A549 (cell line): ENCODE results near the gene SLC2A6. TPM values are rescaled to one million over a fixed set of nuclear protein-coding genes. Genes with fewer than 3 reads are reported as not detected.

Experiments used
- ATAC-seq, 2 experiments: fragments of 200-7000 bp in 1 of 2; fragments of >200 bp in 1 of 2; cut with Nextera tagmentation in 1 of 2; cut with Tn5 transposase in 1 of 2; 3 replicates each; pipeline versions ENCODE4 v1.8.0 to v1.9.1; 2018 to 2020; ENCODE audit warnings: mild to moderate bottlenecking in 1 of 2, moderate library complexity in 1 of 2
- CTCF ChIA-PET: fragments of 300-600 bp; sonication (Branson Sonifier 250); formaldehyde crosslinking; extraction: SDS; loops from one replicate; lab custom pipeline; 2021; ENCODE audit warnings: antibody characterized with exemption, inconsistent platforms; lab: Yijun Ruan, JAX
- POLR2A ChIA-PET: fragments of 350-600 bp; formaldehyde crosslinking; extraction: SDS; loops from one replicate; lab custom pipeline; 2021; ENCODE audit warnings: antibody characterized with exemption, inconsistent platforms; lab: Yijun Ruan, JAX
- DNase-seq, 2 experiments: peaks; one replicate each; pipeline versions ENCODE4 v3.0.0 to v3.0.0-alpha.2; 2011 to 2016; ENCODE audit warnings: low read depth in 1 of 2, low spot score in 1 of 2
- FAIRE-seq: peaks from 2 replicates; lab custom pipeline; 2011; peaks lifted over from hg19 to GRCh38; lab: Jason Lieb, UNC
- H3K27ac ChIP-seq, 2 experiments: fragments of >200 bp; sonication (Bioruptor Twin); formaldehyde crosslinking; 3 replicates each; pipeline ENCODE4 v1.5.1; 2016 to 2017
- H3K4me1 ChIP-seq: fragments of >200 bp; sonication (Bioruptor Twin); formaldehyde crosslinking; 3 replicates; pipeline ENCODE4 v1.6.1; 2016
- H3K4me2 ChIP-seq: fragments of >200 bp; sonication (Bioruptor Twin); formaldehyde crosslinking; 3 replicates; pipeline ENCODE4 v1.6.1; 2016
- H3K4me3 ChIP-seq: fragments of >200 bp; sonication (Bioruptor Twin); formaldehyde crosslinking; 3 replicates; pipeline ENCODE4 v1.5.1; 2016
- H3K9me3 ChIP-seq: fragments of >200 bp; sonication (Bioruptor Twin); formaldehyde crosslinking; 3 replicates; pipeline ENCODE4 v1.6.1; 2016
- CBX2 ChIP-seq: fragments of 200-600 bp; sonication (generic); IDR thresholded peaks from 2 replicates; pipeline ENCODE4 v1.6.1; 2016; ENCODE audit warnings: low read depth, mild to moderate bottlenecking, borderline replicate concordance
- CBX8 ChIP-seq: fragments of 200-600 bp; sonication (generic); IDR thresholded peaks from 2 replicates; pipeline ENCODE4 v1.6.1; 2016
- EHF ChIP-seq: fragments of 250-450 bp; sonication (Bioruptor Pico); IDR thresholded peaks from 2 replicates; pipeline ENCODE4 v1.5.0; 2020; ENCODE audit warnings: mild to moderate bottlenecking
- EHMT2 ChIP-seq: fragments of 200-600 bp; sonication (generic); IDR thresholded peaks from 2 replicates; pipeline ENCODE4 v1.6.1; 2016; ENCODE audit warnings: antibody characterized with exemption, low read depth, mild to moderate bottlenecking, moderate library complexity
- FOSB ChIP-seq: fragments of 250-450 bp; sonication (Bioruptor Pico); IDR thresholded peaks from 2 replicates; pipeline ENCODE4 v1.5.0; 2020; ENCODE audit warnings: mild to moderate bottlenecking, moderate library complexity
- FOXS1 ChIP-seq: fragments of 250-450 bp; sonication (Bioruptor Pico); IDR thresholded peaks from 2 replicates; pipeline ENCODE4 v1.5.0; 2020; ENCODE audit warnings: mild to moderate bottlenecking, moderate library complexity
- MAFK ChIP-seq: fragments of 450-650 bp; IDR thresholded peaks from 2 replicates; pipeline ENCODE4 v1.6.1; 2014; ENCODE audit not compliant: partially characterized antibody
- NR3C1 ChIP-seq: fragments of >200 bp; sonication (Bioruptor Twin); formaldehyde crosslinking; IDR thresholded peaks from 3 replicates; pipeline ENCODE4 v1.6.1; 2017
- POLR2A ChIP-seq: IDR thresholded peaks from 2 replicates; pipeline ENCODE4 v1.6.1; 2012; ENCODE audit warnings: mild to moderate bottlenecking, low read length
- RARB ChIP-seq: fragments of 250-450 bp; sonication (Bioruptor Pico); IDR thresholded peaks from 2 replicates; pipeline ENCODE4 v1.8.0; 2021; ENCODE audit warnings: mild to moderate bottlenecking, moderate library complexity
- RNF2 ChIP-seq: fragments of 200-600 bp; sonication (generic); IDR thresholded peaks from 2 replicates; pipeline ENCODE4 v1.6.1; 2016; ENCODE audit warnings: low read depth, mild to moderate bottlenecking, antibody characterized with exemption, moderate library complexity, borderline replicate concordance
- SMC3 ChIP-seq: fragments of >200 bp; sonication (Bioruptor Twin); formaldehyde crosslinking; IDR thresholded peaks from 3 replicates; pipeline ENCODE4 v1.6.1; 2018; ENCODE audit warnings: inconsistent platforms
- SREBF2 ChIP-seq: fragments of 450-650 bp; IDR thresholded peaks from 2 replicates; pipeline ENCODE4 v1.6.1; 2014; ENCODE audit warnings: mild to moderate bottlenecking, moderate library complexity
- TFCP2L1 ChIP-seq: fragments of 250-450 bp; sonication (Bioruptor Pico); IDR thresholded peaks from 2 replicates; pipeline ENCODE4 v1.5.0; 2021; ENCODE audit warnings: mild to moderate bottlenecking
- ZC3H11A ChIP-seq: fragments of 450-650 bp; IDR thresholded peaks from 2 replicates; pipeline ENCODE4 v1.6.1; 2014; ENCODE audit warnings: antibody characterized with exemption, mild to moderate bottlenecking
- WGBS: methylation state at CpG from one replicate; pipeline ENCODE4 v1.1.6; 2017; ENCODE audit errors: missing lambda C conversion rate; 5-methylcytosine and 5-hydroxymethylcytosine counted together
- polyA plus RNA-seq, 4 experiments: library from polyadenylated mRNA; depleted of rRNA in 3 of 4; stranded (reverse); fragments of >200 nt; fragmentation: RNase III in 1 of 4; extraction: RNeasy Plus Mini Kit Qiagen cat#74134 plus additional on column Dnase treatment in 1 of 4; gene quantifications; 2 replicates in 3 of 4; 3 replicates in 1 of 4; pipeline ENCODE4 v1.2.3, GENCODE V29; 2011 to 2017
- TF ChIP-seq, protein P1 (sequence below): IDR thresholded peaks from 2 replicates; pipeline ENCODE4 v1.6.1; 2012
- TF ChIP-seq, protein P2 (sequence below): IDR thresholded peaks from 2 replicates; pipeline ENCODE4 v1.6.1; 2012; ENCODE audit warnings: low read depth, borderline replicate concordance
- TF ChIP-seq, protein P3 (sequence below): fragments of 150-350 bp; IDR thresholded peaks from 2 replicates; pipeline ENCODE4 v1.6.1; 2014; ENCODE audit warnings: low read depth, mild to moderate bottlenecking, low read length
- TF ChIP-seq, protein P4 (sequence below): fragments of 250-450 bp; sonication (Bioruptor Pico); IDR thresholded peaks from 2 replicates; pipeline ENCODE4 v1.5.0; 2020; ENCODE audit warnings: low read depth, mild to moderate bottlenecking, moderate library complexity
- TF ChIP-seq, protein P5 (sequence below): fragments of >200 bp; sonication (Bioruptor Twin); formaldehyde crosslinking; IDR thresholded peaks from 3 replicates; pipeline ENCODE4 v1.5.1; 2016
- TF ChIP-seq, protein P6 (sequence below): IDR thresholded peaks from 2 replicates; pipeline ENCODE4 v1.6.1; 2012

The SLC2A6 gene
- polyA plus RNA-seq, 2 of the 4 experiments (the other 2 are of a cell fraction), result 3.7 to 20.5 TPM

DNA sequence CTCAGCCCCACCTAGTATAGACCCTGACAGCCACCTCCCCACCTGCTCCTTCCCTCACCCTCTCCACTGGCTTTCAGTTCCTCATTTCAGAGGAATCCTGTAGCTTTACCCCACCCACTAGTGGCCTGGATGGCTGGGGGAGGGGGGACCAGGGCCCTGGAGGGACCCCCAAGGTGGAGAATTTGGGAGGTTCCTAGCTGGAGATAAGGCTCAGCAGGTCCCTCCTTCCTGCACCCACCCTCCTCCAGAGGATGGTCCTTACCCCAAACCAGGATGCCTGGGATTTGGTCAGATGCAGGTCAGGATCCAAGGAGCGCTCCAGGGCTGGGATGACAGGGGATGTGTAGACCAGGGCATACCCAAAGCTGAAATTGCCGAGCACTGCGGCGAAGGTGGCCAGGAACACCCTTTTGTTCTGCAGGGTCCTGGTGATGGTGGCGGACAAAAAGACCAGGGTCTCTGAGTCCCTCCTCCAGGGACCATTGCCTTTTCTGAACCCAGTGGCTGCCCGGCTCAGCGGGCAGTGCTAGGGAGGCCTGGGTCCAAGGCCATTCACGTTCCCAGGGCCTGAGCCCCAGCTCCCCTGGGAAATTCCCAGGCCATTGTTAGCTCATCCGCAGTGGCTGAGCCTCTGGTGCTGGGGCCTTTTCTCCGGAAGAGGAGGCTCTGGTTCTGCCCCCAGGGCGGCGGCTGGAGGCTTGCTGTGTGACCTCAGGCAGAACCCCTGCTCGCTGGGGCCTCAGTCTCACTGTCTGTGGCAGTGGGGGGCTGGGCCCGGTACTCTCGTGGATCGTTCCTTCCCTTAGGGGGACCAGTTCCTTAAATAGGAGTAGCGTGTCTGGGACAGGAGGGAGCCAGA lies 678 bp downstream of the SLC2A6 start:
- no peak for FAIRE-seq
- H3K27ac ChIP-seq, result peak overlapping the region; percentile 73 to 96
- H3K9me3 ChIP-seq, result no peaks in the 10 kb centered on the region
- TF ChIP-seq CBX8 (no peak), RNF2 (no peak), POLR2A (no peak), FOSB (no peak), RARB (CRISPR knock-in tag) (no peak), SMC3 (no peak)
- TF ChIP-seq, protein P1, sequence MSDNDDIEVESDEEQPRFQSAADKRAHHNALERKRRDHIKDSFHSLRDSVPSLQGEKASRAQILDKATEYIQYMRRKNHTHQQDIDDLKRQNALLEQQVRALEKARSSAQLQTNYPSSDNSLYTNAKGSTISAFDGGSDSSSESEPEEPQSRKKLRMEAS, result no peak
- TF ChIP-seq, protein P2, sequence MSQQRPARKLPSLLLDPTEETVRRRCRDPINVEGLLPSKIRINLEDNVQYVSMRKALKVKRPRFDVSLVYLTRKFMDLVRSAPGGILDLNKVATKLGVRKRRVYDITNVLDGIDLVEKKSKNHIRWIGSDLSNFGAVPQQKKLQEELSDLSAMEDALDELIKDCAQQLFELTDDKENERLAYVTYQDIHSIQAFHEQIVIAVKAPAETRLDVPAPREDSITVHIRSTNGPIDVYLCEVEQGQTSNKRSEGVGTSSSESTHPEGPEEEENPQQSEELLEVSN, result no peak
- TF ChIP-seq, all 56 proteins: peak for 0
- ChIA-PET POLR2A (interaction anchor here (1.0 to 2.2 kb wide), 5 partner anchors 9 to 448 kb away, joined by 3 to 14 read pairs (median 6); partner anchors contain the start of genes CACFD1 and GTF3C5), CTCF (interaction anchor here (0.7 to 2.3 kb wide), 6 partner anchors 7 to 119 kb away, joined by 3 to 11 read pairs (median 4); no protein-coding TSS in a partner anchor)
- Histone ChIP-seq H3K4me3 (peak overlapping the region; percentile 58), H3K4me1 (peaks cover 12% of the 10 kb centered on the region), H3K4me2 (peak overlapping the region; percentile 78)
- 35% methylated on average over 16 of the region's 17 CpGs for WGBS
- ATAC-seq (peak; percentile 23 to 51), DNase-seq (no peak)

DNA sequence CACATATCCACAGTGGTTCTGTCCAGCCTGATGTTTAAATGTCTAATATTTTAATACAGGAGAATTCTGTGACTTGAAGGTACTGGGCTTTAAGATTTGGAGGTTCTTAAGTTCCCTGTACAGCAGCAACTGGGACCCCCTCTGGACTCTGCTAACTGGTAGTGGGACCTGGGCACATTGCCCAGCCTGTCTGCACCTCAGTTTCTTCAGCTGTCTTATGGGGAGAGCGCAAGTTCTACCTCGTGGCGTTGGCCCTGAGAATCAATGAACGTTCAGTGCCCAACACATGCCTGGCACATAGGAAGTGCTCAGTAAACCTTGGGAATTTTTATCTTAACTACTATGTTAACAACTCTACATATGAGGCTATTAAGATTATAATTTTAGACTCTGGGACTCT lies 1.4 kb downstream of the SLC2A6 start:
- Histone ChIP-seq H3K4me1 (peaks cover 12% of the 10 kb centered on the region), H3K27ac (no peak overlapping the region), H3K9me3 (no peaks in the 10 kb centered on the region), H3K4me3 (no peak overlapping the region), H3K4me2 (peak overlapping the region; percentile 78)
- no peak for DNase-seq
- TF ChIP-seq EHMT2 (no peak), ZC3H11A (no peak), EHF (CRISPR knock-in tag) (no peak), NR3C1 (no peak), FOXS1 (CRISPR knock-in tag) (no peak), SREBF2 (no peak), CBX2 (no peak), TFCP2L1 (CRISPR knock-in tag) (no peak), MAFK (no peak), RARB (CRISPR knock-in tag) (no peak)
- TF ChIP-seq, protein P3, sequence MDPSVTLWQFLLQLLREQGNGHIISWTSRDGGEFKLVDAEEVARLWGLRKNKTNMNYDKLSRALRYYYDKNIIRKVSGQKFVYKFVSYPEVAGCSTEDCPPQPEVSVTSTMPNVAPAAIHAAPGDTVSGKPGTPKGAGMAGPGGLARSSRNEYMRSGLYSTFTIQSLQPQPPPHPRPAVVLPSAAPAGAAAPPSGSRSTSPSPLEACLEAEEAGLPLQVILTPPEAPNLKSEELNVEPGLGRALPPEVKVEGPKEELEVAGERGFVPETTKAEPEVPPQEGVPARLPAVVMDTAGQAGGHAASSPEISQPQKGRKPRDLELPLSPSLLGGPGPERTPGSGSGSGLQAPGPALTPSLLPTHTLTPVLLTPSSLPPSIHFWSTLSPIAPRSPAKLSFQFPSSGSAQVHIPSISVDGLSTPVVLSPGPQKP, result no peak
- TF ChIP-seq, protein P4, sequence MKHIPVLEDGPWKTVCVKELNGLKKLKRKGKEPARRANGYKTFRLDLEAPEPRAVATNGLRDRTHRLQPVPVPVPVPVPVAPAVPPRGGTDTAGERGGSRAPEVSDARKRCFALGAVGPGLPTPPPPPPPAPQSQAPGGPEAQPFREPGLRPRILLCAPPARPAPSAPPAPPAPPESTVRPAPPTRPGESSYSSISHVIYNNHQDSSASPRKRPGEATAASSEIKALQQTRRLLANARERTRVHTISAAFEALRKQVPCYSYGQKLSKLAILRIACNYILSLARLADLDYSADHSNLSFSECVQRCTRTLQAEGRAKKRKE, result no peak
- TF ChIP-seq, protein P5, sequence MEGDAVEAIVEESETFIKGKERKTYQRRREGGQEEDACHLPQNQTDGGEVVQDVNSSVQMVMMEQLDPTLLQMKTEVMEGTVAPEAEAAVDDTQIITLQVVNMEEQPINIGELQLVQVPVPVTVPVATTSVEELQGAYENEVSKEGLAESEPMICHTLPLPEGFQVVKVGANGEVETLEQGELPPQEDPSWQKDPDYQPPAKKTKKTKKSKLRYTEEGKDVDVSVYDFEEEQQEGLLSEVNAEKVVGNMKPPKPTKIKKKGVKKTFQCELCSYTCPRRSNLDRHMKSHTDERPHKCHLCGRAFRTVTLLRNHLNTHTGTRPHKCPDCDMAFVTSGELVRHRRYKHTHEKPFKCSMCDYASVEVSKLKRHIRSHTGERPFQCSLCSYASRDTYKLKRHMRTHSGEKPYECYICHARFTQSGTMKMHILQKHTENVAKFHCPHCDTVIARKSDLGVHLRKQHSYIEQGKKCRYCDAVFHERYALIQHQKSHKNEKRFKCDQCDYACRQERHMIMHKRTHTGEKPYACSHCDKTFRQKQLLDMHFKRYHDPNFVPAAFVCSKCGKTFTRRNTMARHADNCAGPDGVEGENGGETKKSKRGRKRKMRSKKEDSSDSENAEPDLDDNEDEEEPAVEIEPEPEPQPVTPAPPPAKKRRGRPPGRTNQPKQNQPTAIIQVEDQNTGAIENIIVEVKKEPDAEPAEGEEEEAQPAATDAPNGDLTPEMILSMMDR, result no peak
- TF ChIP-seq, protein P6, sequence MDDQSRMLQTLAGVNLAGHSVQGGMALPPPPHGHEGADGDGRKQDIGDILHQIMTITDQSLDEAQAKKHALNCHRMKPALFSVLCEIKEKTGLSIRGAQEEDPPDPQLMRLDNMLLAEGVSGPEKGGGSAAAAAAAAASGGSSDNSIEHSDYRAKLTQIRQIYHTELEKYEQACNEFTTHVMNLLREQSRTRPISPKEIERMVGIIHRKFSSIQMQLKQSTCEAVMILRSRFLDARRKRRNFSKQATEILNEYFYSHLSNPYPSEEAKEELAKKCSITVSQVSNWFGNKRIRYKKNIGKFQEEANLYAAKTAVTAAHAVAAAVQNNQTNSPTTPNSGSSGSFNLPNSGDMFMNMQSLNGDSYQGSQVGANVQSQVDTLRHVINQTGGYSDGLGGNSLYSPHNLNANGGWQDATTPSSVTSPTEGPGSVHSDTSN, result no peak
- WGBS, result 98% methylated on average over 4 of the region's 4 CpGs
- no peak for ATAC-seq
- CTCF ChIA-PET, result interaction anchor here (0.7 to 2.3 kb wide), 5 partner anchors 8 to 73 kb away, joined by 3 to 11 read pairs (median 3); no protein-coding TSS in a partner anchor
- no peak for FAIRE-seq
- POLR2A ChIA-PET, result interaction anchor here (2.2 kb wide), 1 partner anchor 9 kb away, joined by 7 read pairs; no protein-coding TSS in a partner anchor
